CD14-positive monocyte (primary cell): ENCODE measurements around the gene GRK5. TPM values are rescaled to one million over a fixed set of nuclear protein-coding genes. Genes with fewer than 3 reads are reported as not detected.

ENCODE experiments used
- DNase-seq, 3 donors: peaks; one replicate each; pipeline ENCODE4 v3.0.0-alpha.2; 2011 to 2022
- H2AFZ ChIP-seq: 2 replicates; pipeline ENCODE4 v1.6.0; 2012; ENCODE audit warnings: mild to moderate bottlenecking, low read depth, low read length, inconsistent platforms; ENCODE audit not compliant: insufficient read depth, poor library complexity, severe bottlenecking
- H3K27ac ChIP-seq, 2 donors: 1 replicate in 1 of 2; 2 replicates in 1 of 2; pipeline ENCODE4 v1.5.1; 2012 to 2013; ENCODE audit warnings: low read length in 2 of 2, control low read depth in 1 of 2, inconsistent platforms in 1 of 2, low read depth in 1 of 2, mild to moderate bottlenecking in 1 of 2
- H3K27me3 ChIP-seq, 2 donors: one replicate each; pipeline versions ENCODE4 v1.6.0 to v1.6.1; 2011 to 2013; ENCODE audit warnings: low read length in 2 of 2; ENCODE audit not compliant: control insufficient read depth in 2 of 2, insufficient read depth in 2 of 2
- H3K36me3 ChIP-seq, 2 donors: replicated peaks in 1 of 2; 1 replicate in 1 of 2; 2 replicates in 1 of 2; pipeline versions ENCODE4 v1.5.1 to v1.6.1; 2012 to 2013; ENCODE audit warnings: low read length in 2 of 2, control low read depth in 1 of 2, inconsistent platforms in 1 of 2, mild to moderate bottlenecking in 1 of 2; ENCODE audit not compliant: insufficient read depth in 2 of 2, control insufficient read depth in 1 of 2
- H3K4me1 ChIP-seq, 2 donors: 1 replicate in 1 of 2; 2 replicates in 1 of 2; pipeline versions ENCODE4 v1.5.1 to v1.6.1; 2012 to 2013; ENCODE audit warnings: low read length in 2 of 2, control low read depth in 1 of 2, inconsistent platforms in 1 of 2, mild to moderate bottlenecking in 1 of 2, moderate library complexity in 1 of 2; ENCODE audit not compliant: insufficient read depth in 2 of 2, control insufficient read depth in 1 of 2
- H3K4me2 ChIP-seq: replicated peaks from 2 replicates; pipeline ENCODE3; 2012; ENCODE audit warnings: low read length, moderate library complexity, mild to moderate bottlenecking; ENCODE audit not compliant: poor library complexity, severe bottlenecking; ENCODE audit errors: extremely low read depth
- H3K4me3 ChIP-seq, 3 experiments: fragments of 200-600 bp in 1 of 3; sonication (generic) in 1 of 3; replicated peaks in 1 of 3; 1 replicate in 2 of 3; 2 replicates in 1 of 3; pipeline ENCODE4 v1.5.1; 2011 to 2013; ENCODE audit warnings: low read length in 3 of 3, mild to moderate bottlenecking in 3 of 3, control low read depth in 2 of 3, low read depth in 2 of 3, inconsistent platforms in 1 of 3, moderate library complexity in 1 of 3
- H3K79me2 ChIP-seq: 2 replicates; pipeline ENCODE4 v1.6.0; 2012; ENCODE audit warnings: mild to moderate bottlenecking, control low read depth, inconsistent platforms, low read length, moderate library complexity; ENCODE audit not compliant: insufficient read depth
- H3K9ac ChIP-seq: 2 replicates; pipeline ENCODE4 v1.6.0; 2017; ENCODE audit warnings: low read length, mild to moderate bottlenecking; ENCODE audit not compliant: insufficient read depth, poor library complexity, severe bottlenecking
- H3K9me3 ChIP-seq, 2 donors: replicated peaks in 1 of 2; 1 replicate in 1 of 2; 2 replicates in 1 of 2; pipeline versions ENCODE4 v1.5.1 to v1.6.1; 2012 to 2013; ENCODE audit warnings: low read length in 2 of 2, control low read depth in 1 of 2; ENCODE audit not compliant: control insufficient read depth in 1 of 2, insufficient read depth in 1 of 2
- H4K20me1 ChIP-seq: 2 replicates; pipeline ENCODE4 v1.6.0; 2012; ENCODE audit warnings: mild to moderate bottlenecking, low read length, control low read depth, moderate library complexity; ENCODE audit not compliant: insufficient read depth
- H3K27ac Mint-ChIP-seq, 7 donors: one replicate each; pipeline ENCODE4 v1.8.0; 2020; ENCODE audit warnings: mild to moderate bottlenecking in 7 of 7, mixed read lengths in 7 of 7, moderate library complexity in 6 of 7, inconsistent platforms in 2 of 7
- H3K27me3 Mint-ChIP-seq, 3 donors: one replicate each; pipeline ENCODE4 v1.8.0; 2021 to 2022; ENCODE audit warnings: low read depth in 3 of 3, mild to moderate bottlenecking in 3 of 3, mixed read lengths in 3 of 3, moderate library complexity in 3 of 3, inconsistent platforms in 1 of 3
- H3K36me3 Mint-ChIP-seq, 2 donors: one replicate each; pipeline ENCODE4 v1.8.0; 2020; ENCODE audit warnings: mixed read lengths in 2 of 2, inconsistent platforms in 1 of 2, mild to moderate bottlenecking in 1 of 2
- H3K4me1 Mint-ChIP-seq: one replicate; pipeline ENCODE4 v1.8.0; 2020; ENCODE audit warnings: mild to moderate bottlenecking, mixed read lengths
- H3K4me3 Mint-ChIP-seq, 2 donors: one replicate each; pipeline ENCODE4 v1.8.0; 2020; ENCODE audit warnings: mild to moderate bottlenecking in 2 of 2, mixed read lengths in 2 of 2, moderate library complexity in 1 of 2
- H3K9me3 Mint-ChIP-seq, 7 donors: one replicate each; pipeline ENCODE4 v1.8.0; 2020 to 2022; ENCODE audit warnings: mixed read lengths in 7 of 7, mild to moderate bottlenecking in 6 of 7, moderate library complexity in 6 of 7, inconsistent platforms in 2 of 7
- WGBS: methylation state at CpG from one replicate; pipeline ENCODE4 v1.1.5; 2013; ENCODE audit warnings: missing lambda C conversion rate; ENCODE audit not compliant: insufficient coverage; 5-methylcytosine and 5-hydroxymethylcytosine counted together
- intact Hi-C, 2 donors: fragments of 100-400 bp; cut with micrococcal nuclease; formaldehyde crosslinking; loops; one replicate each; pipeline versions ENCODE4 v1.15.0 to v1.15.1; 2023
- polyA plus RNA-seq, 3 donors: library from polyadenylated mRNA; depleted of rRNA in 1 of 3; unstranded in 2 of 3; stranded (reverse) in 1 of 3; fragments of 300-500 nt in 2 of 3; fragments of >200 nt in 1 of 3; fragmentation: Illumina TruSeq in 2 of 3; gene quantifications; 1 replicate in 2 of 3; 2 replicates in 1 of 3; pipeline ENCODE4 v1.2.3, GENCODE V29; 2012 to 2021
- TF ChIP-seq, protein P1 (sequence below): fragments of 200-600 bp; IDR thresholded peaks from one replicate; pipeline ENCODE4 v1.8.0; 2022; ENCODE audit warnings: antibody characterized with exemption, mild to moderate bottlenecking

Gene GRK5
- polyA plus RNA-seq, 3 donors = 1.2 to 6.5 (median 2.8) TPM

- Mint-ChIP-seq H3K27ac (no peak overlapping the region), H3K9me3 (peaks cover 0 to 2% (median 0%) of the 10 kb centered on the region in 7 donors), H3K4me1 (peaks cover 6% of the 10 kb centered on the region), H3K4me3 (no peak overlapping the region), H3K36me3 (peaks cover 11 to 17% of the 10 kb centered on the region in 2 donors), H3K27me3 (peaks cover 1 to 2% (median 2%) of the 10 kb centered on the region in 3 donors)
- H3K9ac ChIP-seq = no peak overlapping the region
- H2AFZ ChIP-seq = no peak overlapping the region
- H4K20me1 ChIP-seq = no peaks in the 10 kb centered on the region
- 98% methylated on average over 5 of the region's 9 CpGs for WGBS
- H3K79me2 ChIP-seq = no peaks in the 10 kb centered on the region
- no peaks in the 10 kb centered on the region for H3K9me3 ChIP-seq
- no peak overlapping the region for H3K4me2 ChIP-seq
- H3K4me1 ChIP-seq = no peaks in the 10 kb centered on the region
- TF ChIP-seq, protein P1, sequence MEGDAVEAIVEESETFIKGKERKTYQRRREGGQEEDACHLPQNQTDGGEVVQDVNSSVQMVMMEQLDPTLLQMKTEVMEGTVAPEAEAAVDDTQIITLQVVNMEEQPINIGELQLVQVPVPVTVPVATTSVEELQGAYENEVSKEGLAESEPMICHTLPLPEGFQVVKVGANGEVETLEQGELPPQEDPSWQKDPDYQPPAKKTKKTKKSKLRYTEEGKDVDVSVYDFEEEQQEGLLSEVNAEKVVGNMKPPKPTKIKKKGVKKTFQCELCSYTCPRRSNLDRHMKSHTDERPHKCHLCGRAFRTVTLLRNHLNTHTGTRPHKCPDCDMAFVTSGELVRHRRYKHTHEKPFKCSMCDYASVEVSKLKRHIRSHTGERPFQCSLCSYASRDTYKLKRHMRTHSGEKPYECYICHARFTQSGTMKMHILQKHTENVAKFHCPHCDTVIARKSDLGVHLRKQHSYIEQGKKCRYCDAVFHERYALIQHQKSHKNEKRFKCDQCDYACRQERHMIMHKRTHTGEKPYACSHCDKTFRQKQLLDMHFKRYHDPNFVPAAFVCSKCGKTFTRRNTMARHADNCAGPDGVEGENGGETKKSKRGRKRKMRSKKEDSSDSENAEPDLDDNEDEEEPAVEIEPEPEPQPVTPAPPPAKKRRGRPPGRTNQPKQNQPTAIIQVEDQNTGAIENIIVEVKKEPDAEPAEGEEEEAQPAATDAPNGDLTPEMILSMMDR = no peak
- intact Hi-C loops = no loop called here
- no peak for DNase-seq
- H3K27ac ChIP-seq = no peak overlapping the region
- no peaks in the 10 kb centered on the region for H3K27me3 ChIP-seq
- no peak overlapping the region for H3K4me3 ChIP-seq
- no peaks in the 10 kb centered on the region for H3K36me3 ChIP-seq
These were observed 131.7 kb downstream of the GRK5 start for GRCh38 chr10:119339109-119339508.

- Mint-ChIP-seq H3K4me3 (no peak overlapping the region), H3K27ac (peak overlapping the region in 3 of 7 donors; percentile 4 to 63 (median 59)), H3K36me3 (peaks cover 11 to 17% of the 10 kb centered on the region in 2 donors), H3K9me3 (peaks cover 0 to 2% (median 0%) of the 10 kb centered on the region in 7 donors), H3K27me3 (peaks cover 0 to 2% (median 1%) of the 10 kb centered on the region in 3 donors), H3K4me1 (peaks cover 9% of the 10 kb centered on the region)
- no peak overlapping the region for H3K4me2 ChIP-seq
- no peak overlapping the region for H2AFZ ChIP-seq
- H3K36me3 ChIP-seq = no peaks in the 10 kb centered on the region
- no peak overlapping the region for H3K9ac ChIP-seq
- H3K4me3 ChIP-seq = no peak overlapping the region
- DNase-seq = no peak
- H3K27ac ChIP-seq = no peak overlapping the region
- 92% methylated on average over 9 of the region's 10 CpGs for WGBS
- H3K27me3 ChIP-seq = no peaks in the 10 kb centered on the region
- no peaks in the 10 kb centered on the region for H3K79me2 ChIP-seq
- H3K9me3 ChIP-seq = no peaks in the 10 kb centered on the region
- intact Hi-C loops = no loop called here
- no peaks in the 10 kb centered on the region for H3K4me1 ChIP-seq
- TF ChIP-seq, protein P1 = no peak
- no peaks in the 10 kb centered on the region for H4K20me1 ChIP-seq
These were observed 133.6 kb downstream of the GRK5 start for GRCh38 chr10:119340893-119341458.
